Fibroblast of skin of back (primary cell): ENCODE results near the gene PCDHGA1. TPM values are rescaled to one million over a fixed set of nuclear protein-coding genes. Genes with fewer than 3 reads are reported as not detected.
"Not testable (repeated sequence)": the region's sequence is repeated elsewhere in the genome, so short reads cannot be mapped to it uniquely, and the experiment has no call there.

Source experiments
- DNase-seq: peaks from one replicate; pipeline ENCODE4 v3.0.0-alpha.2; 2013
- polyA plus RNA-seq, 2 experiments: library from polyadenylated mRNA; unstranded; fragments of 120-200 nt; gene quantifications; one replicate each; pipeline ENCODE4 v1.2.1, GENCODE V29; 2013; ENCODE audit not compliant: insufficient read length in 2 of 2

The PCDHGA1 gene
- 0.38 TPM for polyA plus RNA-seq (2013, experiment 1 of 2; ENCODE audit: insufficient read length)
- 0.50 TPM for polyA plus RNA-seq (2013, experiment 2 of 2; ENCODE audit: insufficient read length)

GRCh38 chr5:141330299-141331080, at the start of gene PCDHGA1:
PCDHGA1 (plus strand) TSS chr5:141330514.
- peak; percentile 43 for DNase-seq

- DNase-seq: no peak
These were observed 31.9 kb upstream of the PCDHGA1 start for GRCh38 chr5:141298376-141298775.

DNA sequence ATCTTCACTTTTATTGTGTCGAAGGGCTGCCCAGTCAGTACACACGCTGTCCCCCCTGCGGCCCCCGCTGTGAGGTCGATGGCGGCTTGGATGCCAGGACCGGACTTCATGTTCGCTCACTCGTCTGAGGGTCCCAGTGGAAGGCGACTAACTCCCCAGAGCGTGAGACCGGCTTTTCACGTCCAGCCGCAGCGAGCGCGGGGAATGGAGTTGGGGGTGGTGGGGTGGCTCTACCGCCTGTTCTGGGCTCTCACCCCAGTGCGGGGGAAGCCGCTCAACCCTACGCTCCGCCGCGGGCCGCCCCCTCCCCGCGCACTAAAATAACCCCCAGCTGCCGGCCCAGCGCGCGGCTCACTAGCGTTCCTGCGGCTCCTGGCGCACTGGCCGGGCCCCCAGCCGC, 26.6 kb upstream of the PCDHGA1 start, which contains the start of gene SLC25A2:
TSS of gene SLC25A2 (minus strand) at position 294 of the 400 bp plus-strand sequence. CDS start at position 110, 184 bp downstream.
- no peak for DNase-seq

DNA sequence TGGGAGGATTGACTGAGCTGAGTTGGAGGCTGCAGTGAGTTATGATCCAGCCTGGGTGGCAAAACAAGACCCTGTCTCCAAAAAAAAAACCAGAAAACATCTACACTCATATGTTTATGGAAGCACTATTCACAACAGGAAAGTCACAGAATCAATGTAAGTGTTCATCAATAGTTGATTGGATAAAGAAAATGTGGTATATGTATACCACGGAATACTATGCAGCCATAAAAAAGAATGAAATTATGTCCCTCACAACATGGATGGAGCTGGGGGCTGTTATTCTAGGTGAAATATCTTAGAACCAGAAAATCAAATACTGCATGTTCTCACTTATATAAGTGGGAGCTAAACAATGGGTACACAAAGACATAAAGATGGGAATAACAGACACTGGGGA, 23.7 kb upstream of the PCDHGA1 start:
- DNase-seq: no peak

GRCh38 chr5:141313711-141314110, 16.6 kb upstream of the PCDHGA1 start:
- DNase-seq: no peak

GRCh38 chr5:141316963-141317362, 13.4 kb upstream of the PCDHGA1 start:
- DNase-seq: not testable (repeated sequence)

GRCh38 chr5:141319202-141319601, 11.1 kb upstream of the PCDHGA1 start:
- no peak for DNase-seq

GRCh38 chr5:141319699-141320098, 10.6 kb upstream of the PCDHGA1 start:
- DNase-seq: no peak

DNA sequence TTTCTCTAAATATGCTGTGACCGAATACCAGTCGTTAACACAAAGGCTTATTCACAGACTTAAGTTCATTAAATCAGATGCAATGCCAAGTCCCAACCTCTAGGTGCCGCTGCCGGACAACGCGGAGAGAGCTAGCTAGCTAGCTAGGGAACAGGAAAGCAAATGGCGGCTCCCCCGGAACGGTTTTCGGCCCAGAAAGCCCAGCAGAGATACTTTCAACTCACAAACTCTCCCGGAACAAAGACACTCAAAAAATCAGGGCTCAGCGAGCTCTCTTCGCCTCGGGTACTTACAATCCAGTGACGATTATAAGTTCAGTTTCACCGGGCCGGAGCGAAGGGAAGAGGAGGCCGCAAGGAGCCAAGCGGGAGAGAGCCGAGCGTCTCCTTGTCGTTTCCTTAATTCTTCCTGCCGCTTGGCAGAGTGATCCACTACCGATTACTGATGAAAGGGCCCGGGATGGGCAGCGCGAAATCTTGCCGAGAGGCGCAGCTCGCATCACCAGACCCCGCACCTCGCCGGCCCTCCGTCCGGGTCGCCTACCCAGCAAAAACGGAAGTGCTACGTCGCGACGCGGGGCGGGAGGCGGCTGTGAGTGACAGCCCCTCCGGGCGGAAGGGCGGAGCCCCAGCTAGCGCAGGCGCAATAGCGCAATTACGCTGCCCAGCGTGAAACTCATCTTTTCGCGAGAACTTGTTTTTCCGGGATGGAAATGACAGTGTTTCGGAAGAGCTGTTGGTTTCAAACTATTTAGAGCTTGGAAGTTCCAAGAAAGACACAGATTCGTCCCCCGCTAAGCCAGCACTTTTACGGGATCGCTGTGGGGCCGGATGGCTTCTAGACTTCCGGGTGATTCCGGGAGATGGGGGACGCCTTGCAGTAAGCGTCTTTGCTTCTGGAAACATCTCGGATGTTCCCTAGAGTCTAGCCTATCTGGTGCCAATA, 9.8 kb upstream of the PCDHGA1 start, which contains the start of gene TAF7:
TSS of gene TAF7 (minus strand) at position 560 of the 945 bp plus-strand sequence. CDS start 740 bp downstream, outside the sequence.
- DNase-seq: peak; percentile 91

DNA sequence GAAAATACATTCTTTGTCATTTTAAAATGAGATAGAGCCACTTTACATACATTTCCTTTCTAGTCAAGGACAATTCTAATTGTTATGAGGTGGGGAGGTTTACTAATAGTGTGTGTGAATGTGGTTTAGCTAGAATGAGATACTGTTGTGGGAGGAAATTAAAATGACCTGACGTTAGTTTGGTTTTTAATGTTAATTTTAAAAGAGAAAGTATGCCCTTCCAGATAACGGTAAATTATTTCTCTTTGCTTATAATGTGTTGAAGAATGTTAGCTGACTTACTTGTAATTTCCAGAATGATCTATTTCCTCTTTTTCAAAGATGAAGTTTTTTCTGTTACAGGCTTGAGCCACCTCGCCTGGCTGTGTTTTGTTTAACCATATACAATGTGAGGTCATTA, 8.1 kb upstream of the PCDHGA1 start:
- no peak for DNase-seq

- peak; percentile 76 for DNase-seq
These were observed 4.0 kb upstream of the PCDHGA1 start for GRCh38 chr5:141326088-141326854.

- no peak for DNase-seq
These were observed 2.1 kb upstream of the PCDHGA1 start for GRCh38 chr5:141328231-141328630.

DNA sequence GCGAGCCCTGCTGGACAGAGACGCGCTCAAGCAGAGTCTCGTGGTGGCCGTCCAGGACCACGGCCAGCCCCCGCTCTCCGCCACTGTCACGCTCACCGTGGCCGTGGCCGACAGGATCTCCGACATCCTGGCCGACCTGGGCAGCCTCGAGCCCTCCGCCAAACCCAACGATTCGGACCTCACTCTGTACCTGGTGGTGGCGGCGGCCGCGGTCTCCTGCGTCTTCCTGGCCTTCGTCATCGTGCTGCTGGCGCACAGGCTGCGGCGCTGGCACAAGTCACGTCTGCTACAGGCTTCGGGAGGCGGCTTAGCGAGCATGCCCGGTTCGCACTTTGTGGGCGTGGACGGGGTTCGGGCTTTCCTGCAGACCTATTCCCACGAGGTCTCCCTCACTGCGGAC, 2.3 kb downstream of the PCDHGA1 start:
- DNase-seq: not testable (repeated sequence)

DNA sequence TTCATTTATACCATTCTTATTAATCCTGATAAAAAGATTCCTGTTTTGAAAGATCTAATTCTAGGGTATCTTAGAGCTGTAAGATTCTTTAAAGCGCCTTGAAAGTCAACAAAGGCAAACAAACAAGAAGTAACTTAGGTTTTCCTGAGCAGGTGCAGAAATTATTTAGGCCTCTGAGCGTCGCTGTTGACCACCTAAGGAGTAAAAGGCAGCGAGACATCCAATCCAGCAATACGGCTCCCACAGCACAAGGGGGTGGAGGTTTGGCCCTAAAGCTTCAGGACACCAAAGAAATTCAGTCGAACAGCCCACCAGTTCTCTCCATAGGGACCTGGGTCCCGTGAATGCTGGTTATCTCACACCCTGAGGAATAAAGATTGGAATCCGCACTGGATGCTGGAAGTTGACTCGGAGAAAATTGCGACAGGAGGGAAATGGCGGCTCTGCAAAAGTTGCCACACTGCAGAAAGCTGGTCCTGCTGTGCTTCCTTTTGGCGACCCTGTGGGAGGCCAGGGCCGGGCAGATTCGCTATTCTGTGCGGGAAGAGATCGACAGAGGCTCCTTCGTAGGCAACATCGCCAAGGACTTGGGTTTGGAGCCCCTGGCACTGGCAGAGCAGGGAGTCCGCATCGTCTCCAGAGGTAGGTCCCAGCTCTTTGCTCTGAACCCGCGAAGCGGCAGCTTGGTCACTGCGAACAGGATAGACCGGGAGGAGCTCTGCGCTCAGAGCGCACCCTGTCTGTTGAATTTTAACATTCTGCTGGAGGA, 8.4 kb downstream of the PCDHGA1 start, which contains the start of gene PCDHGA2:
TSS of gene PCDHGA2 (plus strand) at position 223 of the 769 bp plus-strand sequence.
- DNase-seq: peak; percentile 62

- not testable (repeated sequence) for DNase-seq
These were observed 10.6 kb downstream of the PCDHGA1 start for GRCh38 chr5:141340781-141341354.

DNA sequence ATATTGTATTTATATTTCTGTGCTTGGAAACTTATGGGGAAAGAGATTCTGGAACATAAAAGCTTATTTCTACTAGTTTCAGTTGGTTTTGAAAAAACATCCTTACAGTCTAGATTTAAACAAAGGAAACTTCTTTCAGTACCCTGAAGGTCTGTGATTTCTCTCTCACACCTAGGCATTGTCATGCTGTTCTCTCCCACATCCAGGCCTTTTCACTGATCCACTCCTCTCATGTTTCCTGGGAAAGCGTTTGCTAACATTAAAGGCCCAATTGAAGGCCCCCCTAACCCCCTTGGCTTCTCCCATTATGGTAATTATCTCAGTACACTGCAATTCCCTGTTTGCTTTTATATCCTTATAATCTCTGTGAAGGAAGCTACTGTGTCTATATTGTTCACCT, 12.5 kb downstream of the PCDHGA1 start:
- no peak for DNase-seq

DNA sequence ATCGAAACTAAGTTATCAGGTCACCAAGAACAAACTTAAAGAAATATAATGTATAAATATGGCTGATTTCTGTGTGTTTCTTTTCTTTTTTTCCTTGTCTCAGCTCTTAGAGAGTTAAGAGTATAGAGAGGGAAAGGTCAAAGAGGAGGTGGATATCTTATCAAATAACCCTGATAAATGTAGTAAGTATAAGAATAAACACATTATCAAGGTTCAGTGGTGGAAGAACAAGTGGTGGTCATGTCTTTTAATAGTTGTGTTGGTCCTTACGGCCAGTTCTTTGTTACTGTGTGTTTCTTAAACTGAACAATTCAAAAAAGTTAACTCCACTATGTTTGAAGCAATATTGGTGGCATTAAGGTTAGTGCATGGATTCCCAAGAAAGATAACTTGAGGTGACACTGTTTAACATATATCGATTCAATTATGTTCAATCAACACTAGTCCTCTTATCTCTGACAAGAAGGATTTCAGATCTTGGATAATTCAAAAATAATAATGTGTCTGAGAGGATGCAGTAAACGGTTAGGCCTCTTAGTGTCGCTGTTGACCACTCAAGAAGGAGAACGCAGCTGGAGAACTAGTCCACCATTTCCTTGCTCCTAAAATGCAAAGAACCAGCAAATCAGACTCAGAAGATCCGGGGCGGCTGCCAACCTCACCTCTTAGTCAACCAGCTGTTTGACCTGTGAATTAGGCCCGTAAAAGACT, 13.1 kb downstream of the PCDHGA1 start, which contains the start of gene PCDHGA3:
TSS of gene PCDHGA3 (plus strand) at position 588 of the 711 bp plus-strand sequence. CDS start 205 bp downstream, outside the sequence.
- DNase-seq: peak; percentile 54

DNA sequence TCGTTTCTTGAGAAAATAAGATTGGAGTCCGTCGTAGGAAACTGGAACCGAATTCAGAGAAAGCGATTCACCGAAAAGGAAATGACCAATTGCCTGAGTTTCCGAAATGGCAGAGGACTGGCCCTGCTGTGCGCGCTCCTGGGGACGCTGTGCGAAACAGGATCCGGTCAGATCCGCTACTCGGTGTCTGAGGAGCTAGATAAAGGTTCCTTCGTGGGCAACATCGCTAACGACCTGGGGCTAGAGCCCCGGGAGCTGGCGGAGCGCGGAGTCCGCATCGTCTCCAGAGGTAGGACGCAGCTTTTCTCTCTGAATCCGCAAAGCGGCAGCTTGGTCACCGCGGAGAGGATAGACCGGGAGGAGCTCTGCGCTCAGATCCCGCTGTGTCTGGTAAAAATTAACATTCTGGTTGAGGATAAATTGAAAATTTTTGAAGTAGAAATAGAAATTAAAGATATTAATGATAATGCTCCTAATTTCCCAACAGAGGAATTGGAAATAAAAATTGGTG, 13.7 kb downstream of the PCDHGA1 start:
- DNase-seq: no peak

DNA sequence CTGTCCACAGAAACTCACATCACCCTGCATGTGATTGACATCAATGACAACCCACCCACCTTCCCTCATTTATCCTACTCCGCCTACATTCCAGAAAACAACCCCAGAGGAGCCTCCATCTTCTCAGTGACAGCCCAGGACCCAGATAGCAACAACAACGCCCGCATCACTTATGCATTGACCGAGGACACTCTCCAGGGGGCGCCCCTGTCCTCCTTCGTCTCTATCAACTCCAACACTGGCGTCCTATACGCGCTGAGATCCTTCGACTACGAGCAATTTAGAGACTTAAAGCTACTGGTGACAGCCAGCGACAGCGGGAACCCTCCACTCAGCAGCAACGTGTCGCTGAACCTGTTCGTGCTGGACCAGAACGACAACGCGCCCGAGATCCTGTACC, 15.0 kb downstream of the PCDHGA1 start:
- no peak for DNase-seq

- not testable (repeated sequence) for DNase-seq
These were observed 15.7 kb downstream of the PCDHGA1 start for GRCh38 chr5:141346017-141346416.
